Activated naive CD4-positive, alpha-beta T cell treated with anti-CD3 and anti-CD28 coated beads, Interleukin-2, amount 50 U/mL, for 24 hours (primary cell): Measurements from ENCODE around the gene KRTAP5-6.
"Not testable (repeated sequence)": the region's sequence is repeated elsewhere in the genome, so short reads cannot be mapped to it uniquely, and the experiment has no call there.

Experiments used
- H3K27ac Mint-ChIP-seq: one replicate; pipeline ENCODE4 v1.8.0; 2021; ENCODE audit warnings: mild to moderate bottlenecking, mixed read lengths
- H3K27me3 Mint-ChIP-seq: one replicate; pipeline ENCODE4 v1.8.0; 2021; ENCODE audit warnings: mixed read lengths
- H3K36me3 Mint-ChIP-seq: one replicate; pipeline ENCODE4 v1.8.0; 2021; ENCODE audit warnings: mixed read lengths
- H3K4me1 Mint-ChIP-seq: one replicate; pipeline ENCODE4 v1.8.0; 2021; ENCODE audit warnings: mixed read lengths
- H3K4me3 Mint-ChIP-seq: one replicate; pipeline ENCODE4 v1.8.0; 2021; ENCODE audit warnings: mild to moderate bottlenecking, mixed read lengths
- H3K9me3 Mint-ChIP-seq: one replicate; pipeline ENCODE4 v1.8.0; 2021; ENCODE audit warnings: mixed read lengths

Gene KRTAP5-6

DNA sequence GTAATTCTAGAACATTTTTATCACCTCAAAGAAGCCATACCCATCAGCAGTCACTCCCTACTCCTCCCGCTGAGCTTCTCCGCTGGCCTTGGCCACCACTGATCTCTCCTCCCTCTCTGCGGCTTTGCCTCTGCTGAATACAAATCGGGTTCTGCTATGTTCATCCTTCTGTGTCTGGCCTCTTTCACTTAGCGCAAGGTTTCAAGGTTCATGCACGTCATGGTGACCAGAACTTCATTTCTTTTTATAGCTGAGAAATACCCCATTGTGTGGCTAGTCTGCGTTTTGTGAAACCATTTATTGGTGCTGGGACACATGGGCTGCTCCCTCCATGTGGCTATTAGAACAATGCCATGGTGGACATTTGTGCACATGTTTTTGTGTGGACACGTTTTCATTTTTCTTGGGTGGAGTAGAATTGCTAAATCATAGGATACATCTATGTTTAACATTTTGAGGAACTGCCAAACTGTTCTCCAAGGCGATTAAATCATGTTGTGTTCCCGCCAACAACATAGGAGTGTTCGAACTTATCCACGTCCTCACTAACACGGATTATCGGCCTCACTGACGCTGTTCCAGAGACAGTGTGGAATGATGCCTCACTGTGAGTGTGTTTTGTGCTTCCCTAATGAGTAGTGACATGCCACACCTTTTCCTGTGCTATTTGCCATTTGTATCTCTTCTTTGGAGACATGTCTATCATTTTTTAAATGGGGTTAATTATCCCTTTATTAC is 24.2 kb upstream of the KRTAP5-6 start:
- Mint-ChIP-seq H3K4me3 (no peak overlapping the region), H3K9me3 (no peaks in the 10 kb centered on the region), H3K36me3 (no peaks in the 10 kb centered on the region), H3K4me1 (no peaks in the 10 kb centered on the region), H3K27ac (no peak overlapping the region), H3K27me3 (peaks cover 30% of the 10 kb centered on the region)

DNA sequence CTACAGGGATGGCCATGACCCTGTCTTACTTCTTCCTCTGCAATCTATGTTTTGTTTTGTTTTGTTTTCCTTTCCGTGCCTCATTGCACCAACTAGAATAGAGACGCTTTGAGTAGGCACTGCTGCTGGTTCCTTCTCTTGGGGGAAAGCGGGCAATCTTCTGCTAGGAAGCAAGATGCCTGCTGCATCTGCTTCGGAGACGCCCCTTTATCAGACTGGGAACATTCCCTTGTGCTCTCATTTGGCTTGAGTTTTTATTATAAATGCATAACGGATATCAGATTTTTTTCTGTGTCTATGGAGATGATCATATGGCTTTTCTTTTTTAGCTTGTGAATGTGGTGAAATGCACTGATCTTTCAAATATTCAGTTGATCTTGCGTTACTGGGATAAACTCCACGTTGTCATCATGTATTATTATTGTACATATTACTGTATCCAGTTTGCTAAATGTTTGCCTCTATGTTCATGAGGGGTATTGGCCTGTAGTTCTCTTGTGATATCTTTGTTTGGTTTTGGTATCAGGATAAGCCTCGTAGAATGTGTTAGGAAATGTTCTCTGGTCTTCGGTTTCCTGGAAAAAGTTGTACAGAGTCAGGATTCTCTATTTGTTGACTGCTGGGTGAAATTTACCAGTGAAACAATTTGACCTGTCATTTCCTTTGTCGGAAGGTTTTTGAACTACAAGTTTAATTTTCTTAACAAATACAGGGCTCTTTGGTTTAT is 23.4 kb upstream of the KRTAP5-6 start:
- Mint-ChIP-seq H3K4me1 (no peaks in the 10 kb centered on the region), H3K36me3 (no peaks in the 10 kb centered on the region), H3K4me3 (no peak overlapping the region), H3K27ac (no peak overlapping the region), H3K9me3 (no peaks in the 10 kb centered on the region), H3K27me3 (peaks cover 27% of the 10 kb centered on the region)

DNA sequence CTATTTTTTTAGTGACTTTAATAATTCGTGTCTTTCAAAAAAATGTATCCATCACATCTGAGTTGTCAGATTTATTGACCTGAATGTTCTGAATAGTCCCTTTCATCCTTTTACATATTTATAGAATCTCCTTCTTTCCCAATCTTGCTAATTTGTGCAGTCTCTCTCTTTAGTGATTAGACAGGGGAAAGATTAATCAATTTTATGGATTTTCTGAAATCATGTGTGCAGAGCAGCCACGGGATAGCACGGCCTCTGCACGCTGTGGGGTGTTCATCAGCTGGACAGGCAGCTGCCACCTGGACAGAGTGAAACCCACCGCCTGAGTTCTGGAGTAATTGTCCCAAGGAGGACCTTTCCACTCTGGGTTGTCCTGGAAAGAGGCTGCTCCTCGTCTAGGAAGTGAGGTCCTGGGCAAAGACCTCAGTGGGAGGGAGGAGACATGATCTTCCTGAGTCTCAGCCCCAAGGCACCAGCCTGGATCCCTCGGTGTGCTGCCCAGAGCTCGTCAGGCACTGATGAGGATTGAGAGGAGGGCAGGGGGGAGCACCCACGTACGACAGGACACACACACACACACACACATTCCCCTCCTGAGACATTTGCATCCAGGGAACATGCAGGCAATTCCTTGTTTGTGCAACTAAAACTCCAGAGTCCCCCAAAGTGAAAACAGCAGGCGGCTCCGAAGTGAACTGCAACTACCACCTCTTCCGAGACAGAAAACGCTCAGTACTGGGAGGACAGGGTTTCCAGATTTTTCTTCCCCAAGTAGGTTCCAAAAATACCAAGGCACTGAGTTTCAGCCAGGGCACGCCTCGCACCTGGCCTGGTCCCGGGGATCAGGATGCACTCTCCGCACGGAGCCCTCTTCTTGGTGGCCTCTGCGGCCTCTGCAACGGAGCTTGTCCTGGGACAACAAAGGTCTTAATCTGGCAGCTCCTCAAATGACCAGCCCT is 22.5 kb upstream of the KRTAP5-6 start:
- no peak overlapping the region for H3K4me3 Mint-ChIP-seq
- H3K27me3 Mint-ChIP-seq = peaks cover 21% of the 10 kb centered on the region
- H3K9me3 Mint-ChIP-seq = no peaks in the 10 kb centered on the region
- H3K4me1 Mint-ChIP-seq = no peaks in the 10 kb centered on the region
- H3K27ac Mint-ChIP-seq = no peak overlapping the region
- no peaks in the 10 kb centered on the region for H3K36me3 Mint-ChIP-seq

DNA sequence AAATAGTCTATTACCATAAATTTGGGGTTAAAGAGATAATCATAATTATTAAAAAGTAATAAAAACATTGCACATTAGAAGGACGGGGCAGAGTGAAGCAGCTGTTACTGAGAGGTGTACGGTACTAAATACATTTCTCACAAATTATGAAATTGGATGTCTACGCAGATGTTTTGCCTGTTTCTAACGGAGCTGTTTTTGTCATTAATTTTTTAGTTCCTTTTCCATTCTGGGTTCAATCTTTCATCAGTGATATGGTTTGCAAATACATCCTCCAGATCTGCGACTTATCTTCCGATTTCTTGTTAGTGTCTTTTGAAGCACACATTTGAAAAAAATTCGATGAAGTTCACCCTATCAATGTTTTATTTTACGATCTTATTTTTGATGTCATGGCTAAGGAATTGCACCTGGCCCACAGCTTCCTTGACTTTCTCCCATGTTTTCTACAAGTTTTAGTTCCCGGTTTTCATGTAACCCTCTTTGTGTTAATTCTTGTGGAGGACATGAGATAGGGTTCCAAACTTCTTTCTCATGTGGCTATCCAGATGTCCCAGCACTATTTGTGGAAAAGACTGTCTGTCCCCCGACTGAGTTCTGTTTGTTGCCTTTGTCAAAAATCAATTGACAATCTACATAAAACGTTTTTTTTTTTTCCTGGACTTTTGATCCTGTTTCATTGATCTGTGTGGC is 21.3 kb upstream of the KRTAP5-6 start:
- H3K4me3 Mint-ChIP-seq = no peak overlapping the region
- H3K4me1 Mint-ChIP-seq = no peaks in the 10 kb centered on the region
- peak overlapping the region; percentile 68 for H3K27ac Mint-ChIP-seq
- peaks cover 20% of the 10 kb centered on the region for H3K27me3 Mint-ChIP-seq
- H3K36me3 Mint-ChIP-seq = no peaks in the 10 kb centered on the region
- no peaks in the 10 kb centered on the region for H3K9me3 Mint-ChIP-seq

DNA sequence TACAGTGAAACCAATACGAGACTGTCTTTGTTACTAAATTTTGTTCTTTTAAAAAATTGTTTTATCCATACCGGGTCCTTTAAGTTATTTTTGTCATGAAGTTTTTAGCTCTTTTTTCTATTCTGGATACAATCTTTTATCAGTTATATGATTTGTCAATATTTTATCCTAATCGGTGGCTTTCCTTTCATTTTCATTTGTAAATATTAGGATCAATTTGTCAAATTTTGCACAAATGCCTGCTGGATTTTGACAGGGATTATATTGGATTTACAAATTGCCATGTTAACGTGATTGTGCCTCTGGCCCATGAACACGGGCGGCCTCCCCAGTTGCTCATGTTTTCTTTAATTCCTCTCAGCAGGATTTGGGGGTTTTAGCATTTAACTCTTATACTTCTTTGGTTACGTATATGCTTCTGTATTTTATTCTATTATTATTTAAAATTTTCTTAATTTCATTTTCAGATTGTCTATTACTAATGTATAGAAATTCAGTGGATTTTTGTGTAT is 20.7 kb upstream of the KRTAP5-6 start:
- Mint-ChIP-seq H3K4me3 (no peak overlapping the region), H3K9me3 (no peaks in the 10 kb centered on the region), H3K27me3 (peaks cover 20% of the 10 kb centered on the region), H3K27ac (no peak overlapping the region), H3K4me1 (no peaks in the 10 kb centered on the region), H3K36me3 (no peaks in the 10 kb centered on the region)

DNA sequence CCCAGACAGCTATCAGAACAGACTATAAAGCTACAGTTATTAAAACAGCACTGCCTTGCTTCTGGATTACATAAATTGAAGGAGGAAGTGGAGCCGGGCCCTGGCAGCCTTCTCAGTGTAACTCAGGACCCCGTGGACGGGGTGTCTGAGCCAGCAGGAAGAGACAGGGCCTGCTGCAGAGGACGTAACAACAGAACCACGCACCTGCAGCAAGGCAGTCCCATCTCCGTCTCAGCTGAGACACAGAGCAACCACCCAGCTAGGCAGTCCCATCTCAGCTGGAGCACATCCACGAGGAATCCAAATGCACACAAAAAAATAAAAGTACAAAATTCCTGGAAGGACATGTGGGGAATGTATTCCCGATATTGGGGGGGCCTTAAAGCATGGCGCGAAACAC is 17.1 kb upstream of the KRTAP5-6 start:
- no peak overlapping the region for H3K27ac Mint-ChIP-seq
- H3K4me1 Mint-ChIP-seq = no peaks in the 10 kb centered on the region
- H3K4me3 Mint-ChIP-seq = no peak overlapping the region
- H3K9me3 Mint-ChIP-seq = no peaks in the 10 kb centered on the region
- peaks cover 18% of the 10 kb centered on the region for H3K27me3 Mint-ChIP-seq
- H3K36me3 Mint-ChIP-seq = no peaks in the 10 kb centered on the region

DNA sequence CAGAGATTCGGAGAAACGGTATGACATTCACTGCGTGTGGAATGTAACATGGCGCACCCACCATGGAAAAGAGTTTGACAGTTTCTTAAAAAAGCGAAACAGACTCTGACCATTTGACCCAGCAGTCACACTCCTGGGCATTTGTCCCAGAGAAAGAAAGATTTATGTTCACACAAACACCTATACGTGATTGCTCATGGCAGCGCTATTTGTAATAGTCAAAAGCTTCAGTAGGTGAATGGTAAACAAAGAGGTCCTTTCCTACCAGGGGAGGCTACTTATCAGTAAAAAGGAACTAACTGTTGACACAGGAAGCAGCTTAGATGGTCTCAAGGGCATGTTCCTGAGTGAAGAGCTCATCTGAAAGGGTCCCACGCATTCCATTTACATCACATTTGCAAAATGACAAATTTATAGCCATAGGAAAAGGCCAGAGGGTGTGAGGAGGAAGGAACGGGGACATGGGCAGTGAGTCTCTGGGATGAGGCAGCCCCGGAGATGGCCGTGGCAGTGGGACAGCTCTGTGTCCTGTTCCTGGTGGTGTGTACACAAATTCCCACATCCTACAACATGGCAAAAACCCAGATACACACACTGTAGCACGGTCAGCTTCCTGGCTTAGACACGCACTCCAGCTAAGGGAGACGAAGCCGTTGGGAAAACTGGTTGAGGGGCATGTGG is 14.6 kb upstream of the KRTAP5-6 start:
- no peak overlapping the region for H3K27ac Mint-ChIP-seq
- H3K9me3 Mint-ChIP-seq = no peaks in the 10 kb centered on the region
- H3K4me1 Mint-ChIP-seq = no peaks in the 10 kb centered on the region
- H3K27me3 Mint-ChIP-seq = peaks cover 6% of the 10 kb centered on the region
- H3K4me3 Mint-ChIP-seq = no peak overlapping the region
- H3K36me3 Mint-ChIP-seq = no peaks in the 10 kb centered on the region

DNA sequence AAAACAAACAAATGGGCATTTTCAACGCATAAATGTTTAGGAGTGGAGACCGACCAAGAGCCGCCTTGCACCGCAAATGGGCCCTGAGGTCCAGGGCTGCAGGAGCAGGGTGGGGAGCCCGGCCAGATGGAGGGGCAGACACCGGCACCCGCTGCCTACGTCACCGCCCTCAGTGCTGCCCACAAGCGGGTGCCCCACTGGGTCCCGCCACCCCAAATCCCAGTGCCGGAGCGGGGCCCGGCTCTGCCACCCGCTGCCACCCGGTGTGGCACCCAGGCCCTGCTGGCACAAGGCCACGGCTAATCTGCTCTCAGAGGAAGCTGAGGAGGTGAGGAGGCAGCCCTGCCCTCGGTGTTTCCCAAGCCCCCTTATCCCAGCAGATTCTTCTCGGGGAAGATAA is 13.8 kb upstream of the KRTAP5-6 start:
- not testable (repeated sequence) for H3K27ac Mint-ChIP-seq, H3K4me3 Mint-ChIP-seq, H3K27me3 Mint-ChIP-seq, H3K9me3 Mint-ChIP-seq, H3K36me3 Mint-ChIP-seq, H3K4me1 Mint-ChIP-seq

DNA sequence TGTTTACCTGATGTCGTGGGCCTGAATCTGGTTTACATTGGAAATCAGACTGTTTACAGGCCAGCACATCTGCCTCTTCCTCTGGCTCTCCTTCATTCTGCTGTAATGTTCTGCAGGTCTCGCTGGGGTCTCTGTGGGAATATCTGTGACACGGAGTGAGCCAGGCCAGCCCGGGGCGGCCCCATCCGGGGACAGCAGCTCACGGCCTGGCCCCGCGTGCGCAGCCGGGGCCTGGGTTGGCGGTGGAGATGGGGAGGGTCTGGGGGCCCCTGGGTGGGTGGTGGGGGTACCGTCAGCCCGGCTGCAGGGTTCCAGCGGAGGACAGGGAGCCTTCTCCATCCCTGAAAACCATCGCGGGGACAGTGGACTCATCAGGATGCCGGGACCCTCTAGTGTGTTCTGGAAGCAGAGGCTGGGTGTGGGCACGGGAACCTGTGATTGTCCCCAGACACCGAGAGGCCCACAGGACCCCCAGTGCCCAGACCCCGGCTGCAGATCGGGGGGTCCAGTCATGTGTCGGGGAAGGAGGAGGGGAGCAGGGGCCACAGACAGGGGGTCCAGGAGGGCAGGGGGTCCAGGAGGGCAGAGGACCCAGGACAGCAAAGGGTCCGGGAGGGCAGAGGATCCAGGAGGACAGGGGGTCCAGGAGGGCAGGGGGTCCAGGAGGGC is 13.0 kb upstream of the KRTAP5-6 start:
- not testable (repeated sequence) for H3K27me3 Mint-ChIP-seq, H3K4me3 Mint-ChIP-seq, H3K9me3 Mint-ChIP-seq, H3K4me1 Mint-ChIP-seq, H3K36me3 Mint-ChIP-seq, H3K27ac Mint-ChIP-seq

DNA sequence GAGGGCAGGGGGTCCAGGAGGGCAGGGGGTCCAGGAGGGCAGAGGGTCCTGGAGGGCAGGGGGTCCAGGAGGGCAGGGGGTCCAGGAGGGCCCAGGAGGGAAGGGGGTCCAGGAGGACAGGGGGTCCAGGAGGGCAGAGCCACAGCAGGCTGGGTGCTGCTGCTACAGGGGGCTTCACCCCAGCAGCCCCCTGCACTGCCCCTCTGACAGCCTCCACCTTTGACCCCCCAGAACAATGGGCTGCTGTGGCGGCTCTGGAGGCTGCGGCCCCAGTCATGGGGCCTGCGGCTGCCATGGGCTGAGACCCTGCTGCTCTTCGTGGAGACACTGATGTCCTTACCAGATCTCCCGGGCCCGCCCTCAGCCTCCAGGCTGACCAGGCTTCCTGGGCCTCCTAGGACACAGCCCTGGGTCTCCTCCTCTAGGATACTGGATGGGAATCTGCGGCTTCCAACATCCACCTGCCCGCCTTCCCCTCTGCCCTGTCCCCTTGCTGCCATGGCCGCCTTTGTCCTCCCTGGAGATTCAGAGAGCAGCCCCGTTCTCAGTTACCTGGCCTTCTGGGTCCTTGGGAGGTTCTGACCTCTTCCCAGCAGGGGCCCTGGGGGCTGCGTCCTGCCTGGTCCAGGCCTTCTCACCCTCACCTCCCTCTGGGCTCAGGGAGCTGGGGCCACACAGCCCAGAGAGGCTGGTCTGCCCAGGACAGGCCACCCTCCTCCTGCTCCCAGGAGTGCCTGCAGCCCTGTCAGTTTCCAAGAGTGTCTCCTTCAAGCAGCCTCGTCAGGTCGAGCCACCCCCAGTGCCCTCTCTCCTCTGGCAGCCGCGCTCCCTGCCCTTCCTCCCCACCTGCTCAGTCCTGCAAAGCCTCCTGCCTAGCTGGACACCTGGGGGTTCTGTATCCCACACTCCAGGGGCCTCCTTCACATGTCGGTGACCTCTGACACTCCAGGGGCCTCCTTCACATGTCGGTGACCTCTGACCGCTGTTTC is 11.8 kb upstream of the KRTAP5-6 start:
- H3K36me3 Mint-ChIP-seq, H3K4me1 Mint-ChIP-seq, H3K4me3 Mint-ChIP-seq, H3K27ac Mint-ChIP-seq, H3K27me3 Mint-ChIP-seq, H3K9me3 Mint-ChIP-seq: not testable (repeated sequence)

DNA sequence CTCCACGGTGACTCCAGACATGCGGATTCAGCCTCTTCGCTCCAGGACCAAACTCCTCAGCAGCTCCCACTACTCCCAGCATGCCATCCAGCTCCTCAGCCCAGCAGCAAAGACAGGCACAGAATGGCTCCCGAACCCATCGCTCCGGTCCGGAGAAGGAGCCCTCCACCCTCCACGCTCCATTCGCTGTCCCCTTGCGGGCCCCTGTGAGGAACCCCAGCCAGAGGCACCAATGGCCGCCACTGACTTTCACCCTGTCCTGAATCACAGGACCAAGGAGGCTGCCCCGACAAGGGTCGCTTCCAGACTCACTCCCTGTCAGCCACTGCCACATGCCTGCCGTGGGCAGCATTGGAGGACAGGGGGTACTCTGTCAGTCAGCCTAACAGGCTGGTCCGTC is 10.8 kb upstream of the KRTAP5-6 start:
- H3K27ac Mint-ChIP-seq, H3K4me1 Mint-ChIP-seq, H3K36me3 Mint-ChIP-seq, H3K9me3 Mint-ChIP-seq, H3K27me3 Mint-ChIP-seq, H3K4me3 Mint-ChIP-seq: not testable (repeated sequence)

DNA sequence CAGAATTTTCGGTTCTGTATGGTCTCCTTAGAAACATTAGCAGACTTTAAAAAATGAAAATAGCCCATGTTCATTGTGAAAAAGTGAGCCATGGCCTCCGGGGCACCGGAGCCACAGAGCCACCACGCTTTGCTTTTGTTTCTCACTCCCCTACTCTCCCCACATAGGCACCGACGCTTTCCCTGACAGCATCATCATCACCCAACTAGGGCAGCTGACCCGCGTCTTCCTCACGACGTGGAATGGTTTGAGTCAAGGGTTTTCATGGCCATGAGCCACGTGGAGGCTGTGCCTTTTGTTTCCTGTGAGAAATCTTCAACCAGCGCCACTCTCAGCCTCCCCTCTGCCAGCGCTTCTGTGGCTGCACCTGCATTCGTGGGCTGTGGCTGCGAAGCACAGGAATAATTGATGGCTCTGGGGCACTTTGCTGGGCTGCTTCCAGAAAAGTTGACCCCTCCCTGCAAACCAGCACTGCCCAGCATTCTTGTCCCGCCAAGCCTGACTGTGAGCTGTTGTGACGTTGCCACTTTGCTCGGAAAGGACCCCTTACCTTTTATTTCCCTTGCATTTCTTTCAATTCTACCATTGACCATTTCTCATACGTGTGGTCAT is 8.6 kb upstream of the KRTAP5-6 start:
- not testable (repeated sequence) for H3K27ac Mint-ChIP-seq, H3K27me3 Mint-ChIP-seq

More for the DNA sequence above, 8.6 kb upstream of the KRTAP5-6 start:
- not testable (repeated sequence) for H3K4me3 Mint-ChIP-seq, H3K36me3 Mint-ChIP-seq, H3K9me3 Mint-ChIP-seq, H3K4me1 Mint-ChIP-seq
